ENCODE data around the gene PELI1. TPM values are rescaled to one million over a fixed set of nuclear protein-coding genes. Genes with fewer than 3 reads are reported as not detected.
A peak's percentile ranks its signal among the peaks of the same experiment; 100 is the strongest.

The PELI1 gene, protein sequence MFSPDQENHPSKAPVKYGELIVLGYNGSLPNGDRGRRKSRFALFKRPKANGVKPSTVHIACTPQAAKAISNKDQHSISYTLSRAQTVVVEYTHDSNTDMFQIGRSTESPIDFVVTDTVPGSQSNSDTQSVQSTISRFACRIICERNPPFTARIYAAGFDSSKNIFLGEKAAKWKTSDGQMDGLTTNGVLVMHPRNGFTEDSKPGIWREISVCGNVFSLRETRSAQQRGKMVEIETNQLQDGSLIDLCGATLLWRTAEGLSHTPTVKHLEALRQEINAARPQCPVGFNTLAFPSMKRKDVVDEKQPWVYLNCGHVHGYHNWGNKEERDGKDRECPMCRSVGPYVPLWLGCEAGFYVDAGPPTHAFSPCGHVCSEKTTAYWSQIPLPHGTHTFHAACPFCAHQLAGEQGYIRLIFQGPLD
- total RNA-seq, result 53.5 TPM

DNA sequence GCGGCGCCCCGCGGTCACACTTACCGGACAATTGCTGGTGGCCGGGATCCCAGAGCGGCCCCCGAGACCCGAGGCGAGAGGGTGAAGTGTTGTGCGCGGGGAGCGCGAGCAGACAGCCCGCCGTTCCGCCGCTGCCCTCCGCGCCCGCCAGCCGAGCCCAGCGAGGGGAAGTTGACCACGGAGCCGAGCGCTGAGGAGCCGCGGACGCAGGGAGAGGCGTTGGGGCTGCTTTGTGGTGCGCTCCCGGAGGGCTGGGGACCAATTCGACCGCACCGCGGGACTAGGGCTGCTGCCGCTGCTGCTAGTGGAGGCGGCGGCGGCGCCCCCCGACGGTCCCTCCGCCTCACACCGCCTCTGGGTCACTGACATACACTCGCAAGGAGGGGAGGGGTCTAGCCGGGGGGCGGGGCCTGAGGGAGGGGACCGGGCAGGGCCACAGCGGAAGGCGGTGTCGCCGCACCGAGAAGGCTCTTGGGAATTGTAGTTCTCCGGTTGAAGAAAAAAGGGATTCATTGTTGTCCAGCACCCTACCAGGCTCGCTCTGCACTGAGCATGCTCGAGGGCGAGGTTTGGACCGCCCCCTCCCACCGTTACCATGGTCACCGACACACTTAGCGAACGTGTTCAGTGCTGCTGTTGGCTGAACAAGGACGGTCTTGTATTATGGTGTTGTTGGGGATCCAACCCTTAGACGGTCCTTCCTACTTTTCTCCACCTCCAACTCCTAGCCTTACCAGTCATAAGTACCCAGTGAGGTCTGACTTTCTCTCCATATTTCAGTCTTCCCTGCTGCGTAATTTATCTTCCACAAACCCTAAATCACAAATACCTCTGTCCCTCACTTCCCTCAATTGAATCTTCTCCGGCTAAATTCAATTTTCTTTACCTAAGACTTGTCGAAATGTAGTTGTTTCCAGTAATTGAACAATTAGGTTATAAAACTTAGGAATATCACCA lies at the start of gene PELI1:
Gene PELI1, minus strand, starts transcription at position 364 of the 957 bp plus-strand sequence. CDS start 36,110 bp downstream, outside the sequence.
- DNase-seq (ENCODE audit: low spot score), result peak; percentile 96

DNA sequence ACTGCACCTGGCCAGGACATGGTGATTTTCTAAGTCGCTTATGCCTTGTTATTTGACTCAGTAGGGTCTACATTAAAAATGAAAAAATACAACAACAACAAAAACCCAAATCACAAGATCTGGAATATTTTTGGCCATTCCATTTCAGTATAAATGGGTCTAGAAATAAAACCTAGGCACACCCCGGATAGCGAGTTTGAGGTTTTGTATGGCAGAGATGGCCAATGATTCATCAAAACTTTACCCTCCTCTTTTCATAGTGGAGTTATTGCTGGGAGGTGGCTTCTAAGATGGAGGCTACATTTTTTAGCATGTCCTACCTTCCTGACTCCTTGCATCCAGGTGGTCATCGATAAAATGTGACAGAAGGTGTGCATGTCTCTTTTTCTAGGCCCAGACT lies 49.3 kb upstream of the PELI1 start:
- no peak for DNase-seq (ENCODE audit: low spot score)

DNA sequence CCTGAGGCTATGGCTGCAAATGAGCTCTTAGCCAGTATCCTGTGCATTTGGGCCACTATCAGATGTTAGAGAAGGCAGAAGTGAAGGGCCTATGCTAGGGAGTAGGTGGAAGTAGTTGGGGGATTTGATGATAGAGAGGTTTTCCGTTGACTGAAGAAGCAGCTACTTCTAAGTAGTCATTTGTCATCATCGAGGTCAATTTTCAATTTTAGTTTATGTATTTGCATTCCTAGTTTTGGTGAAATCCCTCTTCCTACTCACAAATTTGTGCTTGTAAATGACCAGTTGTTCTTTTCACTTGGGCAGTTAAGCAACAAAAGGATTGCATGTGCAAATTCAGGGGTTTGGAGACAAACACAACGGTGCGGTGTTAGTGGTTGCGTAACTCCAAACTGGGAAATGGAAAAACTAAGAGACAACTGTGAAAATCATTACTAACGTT lies 48.5 kb upstream of the PELI1 start:
- no peak for DNase-seq (ENCODE audit: low spot score)

DNA sequence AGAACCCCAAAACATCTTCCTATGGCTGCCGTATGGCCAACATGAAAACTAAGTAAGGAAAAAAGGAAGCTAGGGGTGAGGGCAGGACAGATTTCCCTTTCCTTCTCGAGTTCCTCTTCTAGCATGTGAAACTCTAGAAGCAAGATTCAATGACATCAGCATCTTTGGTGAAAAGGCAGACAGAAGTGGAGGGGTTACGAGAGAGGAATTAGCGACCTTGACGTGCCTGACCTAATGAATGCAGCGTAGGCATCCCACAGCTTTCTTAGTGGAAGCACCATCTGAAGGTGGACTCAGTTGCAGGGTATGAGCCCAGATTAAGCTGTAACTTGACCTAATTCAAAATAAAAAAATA lies 47.9 kb upstream of the PELI1 start:
- no peak for DNase-seq (ENCODE audit: low spot score)

DNA sequence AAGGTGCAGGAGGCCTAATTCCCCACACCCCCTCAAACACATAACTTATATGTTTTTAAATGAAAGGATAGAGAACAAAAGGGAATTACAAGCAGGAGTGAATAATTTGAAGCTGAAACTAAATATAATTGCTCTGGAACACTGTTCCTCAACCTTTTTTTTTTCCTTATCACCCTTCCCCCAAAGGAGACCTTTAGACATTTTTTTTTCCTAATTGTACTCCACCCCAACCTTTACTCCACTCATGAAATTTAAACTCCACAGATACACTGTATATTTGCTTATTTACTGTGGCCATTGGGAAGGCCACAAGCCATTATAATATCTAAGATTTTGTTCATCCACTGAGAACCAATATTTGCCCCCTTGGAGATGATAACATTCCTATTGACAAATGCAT lies 45.4 kb upstream of the PELI1 start:
- DNase-seq (ENCODE audit: low spot score), result no peak

DNA sequence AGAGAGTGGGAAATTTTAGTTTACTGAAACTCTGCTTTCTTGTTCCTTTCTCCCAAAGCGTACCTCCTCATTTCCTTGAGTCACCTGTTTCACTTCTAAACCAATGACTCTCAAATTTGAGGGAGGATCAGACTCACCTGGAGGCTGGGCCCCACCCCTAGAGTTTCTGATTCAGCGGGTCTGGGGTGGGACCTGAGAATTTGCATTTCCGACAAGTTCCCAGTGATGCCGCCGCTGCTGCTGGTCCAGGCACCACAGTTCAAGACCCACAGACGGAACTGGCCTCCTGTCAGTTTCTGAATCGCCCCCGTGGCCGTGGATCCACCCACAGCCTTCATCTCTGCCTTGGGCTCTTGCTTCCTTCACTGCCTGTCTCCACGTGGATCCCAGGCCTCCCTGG lies 44.9 kb upstream of the PELI1 start:
- DNase-seq (ENCODE audit: low spot score), result no peak

DNA sequence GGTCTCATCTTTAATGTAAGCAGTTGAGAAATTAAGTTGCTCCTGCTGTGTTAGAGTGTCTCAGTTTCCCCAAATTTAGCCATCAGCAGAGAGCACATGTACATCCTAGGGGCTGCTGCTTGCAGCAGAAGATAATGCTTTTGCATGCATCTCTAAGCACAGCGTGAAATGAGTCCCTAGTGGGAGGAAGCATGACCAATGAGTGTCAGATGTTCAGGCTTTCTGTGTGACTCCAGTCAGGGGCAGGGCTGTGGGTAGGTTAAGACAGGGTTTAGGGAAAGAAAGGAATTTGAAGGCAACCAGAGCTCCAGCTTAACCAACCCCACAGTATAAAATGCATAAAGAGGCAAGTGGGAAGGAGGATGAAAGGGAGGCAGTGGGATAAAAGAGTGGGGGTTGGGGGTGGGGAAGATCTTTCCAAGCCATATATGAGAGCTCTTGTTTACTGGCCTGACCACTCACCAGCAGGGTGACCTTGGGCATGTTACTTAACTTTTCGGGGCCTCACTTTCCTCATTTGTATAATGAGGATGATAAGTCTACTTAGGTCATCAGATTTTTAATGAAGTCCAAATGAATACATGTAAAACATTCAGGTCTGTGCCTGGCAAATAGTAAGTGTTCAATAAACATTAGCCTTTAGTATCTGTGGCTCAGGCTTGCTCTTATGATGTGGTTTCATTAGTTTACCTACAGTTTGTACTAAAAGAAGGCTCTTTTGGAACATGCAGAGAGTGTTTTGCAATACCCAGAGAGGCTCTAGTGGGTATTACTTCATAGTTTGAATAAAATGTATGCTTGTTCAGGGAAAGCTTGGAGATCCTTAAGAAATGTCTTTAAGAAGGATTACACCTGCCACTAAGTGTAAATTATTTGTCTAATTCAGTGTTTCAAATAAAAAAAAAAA lies 42.7 kb upstream of the PELI1 start:
- DNase-seq (ENCODE audit: low spot score), result no peak

DNA sequence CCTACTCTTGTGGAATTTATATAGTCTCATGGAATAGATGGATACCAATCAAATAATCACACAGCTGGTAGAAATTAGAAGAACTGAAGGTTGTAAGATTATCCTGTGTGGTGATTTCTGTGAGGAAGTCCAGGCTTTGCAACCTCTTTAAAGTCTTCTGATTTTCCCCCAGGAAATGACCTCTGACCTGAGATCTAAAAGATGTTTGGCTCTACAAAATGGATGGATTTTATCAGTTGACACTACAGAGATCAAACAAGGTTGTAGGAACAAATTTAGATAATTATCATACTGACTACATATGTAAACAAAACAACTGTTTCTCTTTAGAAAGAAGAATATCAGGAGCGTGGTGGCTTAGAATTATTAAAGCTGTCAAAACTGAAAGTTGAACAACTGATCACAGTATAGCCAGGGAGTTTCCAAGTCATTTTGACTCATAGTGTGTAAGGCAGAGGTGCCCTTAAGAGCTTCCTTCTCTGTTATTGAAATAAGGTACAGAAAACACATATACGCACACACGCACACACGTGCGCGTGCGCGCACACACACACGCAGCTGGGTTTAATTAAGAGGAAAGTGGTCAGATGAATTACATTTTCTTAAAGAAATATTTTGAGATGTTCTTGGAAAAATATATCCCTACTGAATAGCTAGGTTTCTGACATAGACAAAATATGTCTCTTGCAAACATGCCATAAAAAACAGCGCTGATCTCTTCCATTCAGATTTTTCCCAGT lies 35.5 kb upstream of the PELI1 start:
- no peak for DNase-seq (ENCODE audit: low spot score)

DNA sequence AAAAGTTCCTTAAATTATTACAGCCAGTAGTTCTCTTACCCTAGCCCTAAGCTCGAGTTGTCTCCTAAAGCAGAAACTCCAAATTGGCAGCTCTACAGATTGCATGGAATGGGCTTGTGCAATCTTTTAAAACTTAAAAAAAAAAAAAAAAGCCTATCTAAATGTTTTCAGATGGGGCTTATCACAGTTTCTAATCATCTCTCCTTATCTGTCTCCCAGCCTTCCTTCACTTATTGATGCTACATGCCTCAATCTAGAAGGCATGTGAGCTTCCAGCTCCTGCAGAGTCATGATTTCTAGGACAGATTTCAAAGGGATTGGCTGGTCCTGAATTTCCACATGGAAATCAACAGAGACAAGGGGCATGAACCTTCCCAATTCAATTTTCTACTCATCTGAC lies 33.1 kb upstream of the PELI1 start:
- no peak for DNase-seq (ENCODE audit: low spot score)

DNA sequence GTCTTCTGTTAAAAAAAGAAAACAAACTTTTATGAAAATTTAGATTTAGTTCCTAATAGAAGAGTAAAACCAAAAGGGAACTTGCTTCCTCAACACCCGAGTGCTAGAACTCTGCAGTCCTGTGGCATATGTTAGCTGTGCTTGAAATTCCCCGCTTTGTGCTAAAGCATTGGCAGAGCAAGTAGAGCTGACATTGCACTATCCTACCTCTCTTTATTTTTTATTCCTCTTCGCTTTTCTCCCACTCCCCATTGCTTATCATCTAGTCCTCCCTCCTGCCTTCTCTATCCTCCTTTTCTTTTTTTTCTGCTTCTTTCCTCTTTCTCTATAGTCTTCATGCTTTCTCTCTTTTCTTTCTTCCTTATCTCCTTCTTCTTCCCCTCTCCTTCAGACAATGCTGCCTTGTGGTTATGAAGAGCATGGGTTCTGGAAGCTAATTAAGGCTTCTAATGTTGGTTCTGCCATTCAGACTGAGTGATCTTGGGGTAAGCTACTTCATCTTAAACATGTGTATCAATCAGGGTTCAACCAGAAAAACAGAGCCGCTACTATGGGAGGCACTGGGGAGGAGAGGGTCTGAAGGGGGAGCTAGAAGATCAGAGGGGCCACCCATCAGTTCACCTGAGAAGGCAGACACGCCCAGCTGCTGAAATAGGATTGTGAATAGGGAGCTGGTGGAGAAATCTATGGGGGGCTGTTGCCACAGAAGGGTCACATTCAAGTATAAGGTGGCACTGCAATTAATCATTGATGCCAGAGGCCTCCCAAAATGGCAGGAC lies 31.4 kb upstream of the PELI1 start:
- DNase-seq (ENCODE audit: low spot score), result no peak

DNA sequence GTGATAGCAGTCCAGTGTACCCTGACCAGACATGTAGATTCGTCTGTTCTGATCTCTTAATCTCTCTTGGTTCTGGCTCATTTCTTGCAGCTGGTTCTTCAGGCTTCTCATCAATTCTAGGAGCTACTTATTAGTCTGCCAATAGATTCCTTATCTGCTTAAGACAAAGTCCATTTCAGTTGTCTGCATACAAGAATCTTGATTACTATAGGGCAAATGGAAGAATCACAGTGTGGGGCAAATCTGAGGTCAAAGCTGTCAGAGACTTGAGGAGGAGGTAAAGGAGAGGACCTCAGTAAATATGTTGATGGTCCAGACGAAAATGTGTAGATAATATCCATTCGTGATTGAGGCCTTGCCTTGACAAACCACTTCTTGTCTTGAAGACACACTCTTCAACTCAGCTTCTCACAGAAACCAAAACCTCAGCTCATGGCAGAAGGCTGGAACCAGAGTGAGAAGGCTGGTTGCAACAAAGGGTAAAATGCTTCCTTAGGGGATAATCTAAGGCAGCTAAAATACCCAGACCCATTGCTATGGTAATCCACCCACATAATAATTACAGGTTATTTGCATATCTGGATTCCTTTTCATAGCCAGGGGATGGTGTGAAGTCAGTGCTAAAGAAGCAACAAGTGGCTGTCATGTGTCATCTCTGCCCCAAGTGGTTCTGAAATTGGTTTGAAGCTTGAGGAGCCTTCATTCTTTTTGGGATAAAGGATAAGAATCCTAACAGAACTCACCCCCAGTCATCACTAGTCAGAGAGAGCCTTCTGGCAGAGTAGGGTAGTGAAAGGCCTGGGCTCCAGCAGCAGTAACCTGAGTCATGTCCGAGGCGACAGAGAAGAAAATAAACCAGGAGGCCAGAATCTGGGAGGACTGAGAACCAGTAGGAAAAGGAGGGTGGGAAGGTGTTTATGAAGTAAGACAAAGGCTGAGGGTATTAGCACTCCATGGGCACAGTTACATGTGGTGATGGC lies 29.2 kb upstream of the PELI1 start:
- no peak for DNase-seq (ENCODE audit: low spot score)

DNA sequence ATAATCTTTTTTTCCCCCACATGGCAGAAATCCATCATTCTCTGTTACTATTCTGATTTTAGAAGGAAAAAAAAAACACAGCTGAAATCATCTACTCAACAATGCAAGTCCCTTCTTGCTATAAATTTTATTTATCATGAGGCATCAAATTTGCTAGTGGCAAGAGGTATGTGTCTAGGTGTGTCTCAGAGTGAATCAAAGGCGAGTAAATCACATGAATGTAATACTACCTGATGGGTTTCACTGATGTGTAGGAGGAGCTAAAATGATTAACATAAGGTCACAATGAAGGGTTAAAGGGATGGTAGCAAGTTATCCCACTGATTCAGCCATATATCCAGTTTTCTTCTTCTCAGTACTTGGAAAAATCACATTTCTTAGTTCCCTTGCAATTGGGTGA lies 24.5 kb upstream of the PELI1 start:
- DNase-seq (ENCODE audit: low spot score), result no peak

DNA sequence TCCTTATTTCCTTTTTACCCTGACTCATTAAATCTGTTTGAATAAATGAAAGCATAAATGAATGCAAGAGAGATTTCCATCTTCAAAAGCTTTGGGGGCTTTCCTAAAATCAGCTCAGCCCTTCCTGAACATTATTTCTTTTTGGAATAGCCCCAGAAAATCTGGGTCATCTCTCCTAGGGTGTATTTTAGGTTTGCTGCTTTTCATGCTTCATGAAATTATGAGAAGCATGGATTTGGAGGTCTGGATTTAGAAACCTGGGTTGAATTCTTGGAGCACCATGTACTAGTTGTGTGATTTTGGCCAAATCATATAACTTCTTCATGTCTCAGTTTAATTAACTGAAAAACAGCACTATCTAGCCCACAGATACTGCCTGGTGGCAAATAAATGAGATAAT lies 24.0 kb upstream of the PELI1 start:
- no peak for DNase-seq (ENCODE audit: low spot score)

DNA sequence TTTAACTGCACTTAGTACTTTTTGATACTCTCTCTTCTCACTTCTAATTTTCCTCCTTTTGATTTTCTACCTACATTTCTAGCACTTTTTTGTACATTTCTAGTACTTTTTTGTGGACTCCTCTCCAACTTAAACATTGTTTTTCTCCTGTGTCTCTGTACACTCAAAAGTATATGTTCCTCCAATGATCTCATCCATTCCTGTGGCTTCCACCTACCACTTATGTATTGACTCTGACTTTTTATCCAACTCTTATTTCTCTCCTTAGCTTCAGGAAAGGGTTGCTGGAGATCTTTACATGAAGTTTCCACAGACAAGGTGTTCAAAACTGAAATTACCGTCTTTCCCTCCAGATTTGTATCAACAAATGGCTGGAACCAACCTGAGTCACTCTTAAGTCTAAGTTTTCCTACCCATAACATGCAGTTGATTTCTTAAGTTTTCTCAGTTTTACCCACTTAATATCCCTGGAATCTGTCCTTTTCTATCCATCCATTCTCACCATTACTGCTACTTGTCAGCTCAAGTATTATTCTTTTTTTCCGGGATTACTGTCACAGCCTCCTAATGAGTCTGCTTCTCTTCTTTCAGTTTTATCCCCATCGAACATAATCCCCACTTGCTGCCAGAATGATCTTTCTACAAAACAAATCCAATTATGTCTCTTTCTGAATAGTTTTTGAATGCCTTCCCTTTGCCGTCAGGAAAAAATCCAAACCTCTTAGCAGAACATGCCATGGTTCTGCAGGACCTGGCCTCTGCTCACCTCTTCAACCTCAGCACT lies 22.6 kb upstream of the PELI1 start:
- DNase-seq (ENCODE audit: low spot score), result no peak

DNA sequence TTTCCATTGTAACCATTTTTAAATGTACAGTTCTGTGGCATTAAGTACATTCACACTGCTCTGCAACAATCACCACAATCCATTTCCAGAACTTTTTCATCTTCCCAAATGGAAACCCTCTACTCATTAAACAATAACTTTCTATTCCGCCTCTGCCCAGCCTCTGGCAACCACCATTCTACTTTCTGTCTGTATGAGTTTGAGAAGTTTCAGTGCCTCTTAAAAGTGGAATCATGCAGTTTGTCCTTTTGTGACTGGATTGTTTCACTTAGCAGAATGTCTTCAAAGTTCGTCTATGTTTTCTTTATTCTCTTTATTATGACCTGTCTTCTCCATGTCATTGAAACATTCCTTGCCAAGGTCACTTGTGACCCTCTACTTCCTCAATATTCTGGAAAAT lies 22.0 kb upstream of the PELI1 start:
- no peak for DNase-seq (ENCODE audit: low spot score)

DNA sequence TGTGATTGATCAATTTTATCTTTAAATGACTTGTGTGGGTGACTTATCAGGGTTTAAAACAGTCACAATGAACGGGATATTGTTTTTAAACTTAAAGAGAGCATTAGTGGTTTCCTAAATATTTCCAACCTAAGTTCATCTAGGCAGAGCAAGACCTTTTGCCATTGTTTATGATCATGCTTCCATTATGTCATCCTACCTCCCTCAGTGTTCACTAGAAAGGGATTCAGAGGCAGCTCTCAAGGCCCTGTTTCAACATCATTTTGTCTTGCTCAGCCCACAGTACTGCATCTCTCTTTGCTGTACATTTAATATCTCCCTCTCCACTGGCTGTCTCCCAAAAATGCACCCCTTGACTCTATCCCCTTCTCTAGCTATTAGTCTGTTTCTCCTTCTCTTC lies 21.5 kb upstream of the PELI1 start:
- DNase-seq (ENCODE audit: low spot score), result no peak

DNA sequence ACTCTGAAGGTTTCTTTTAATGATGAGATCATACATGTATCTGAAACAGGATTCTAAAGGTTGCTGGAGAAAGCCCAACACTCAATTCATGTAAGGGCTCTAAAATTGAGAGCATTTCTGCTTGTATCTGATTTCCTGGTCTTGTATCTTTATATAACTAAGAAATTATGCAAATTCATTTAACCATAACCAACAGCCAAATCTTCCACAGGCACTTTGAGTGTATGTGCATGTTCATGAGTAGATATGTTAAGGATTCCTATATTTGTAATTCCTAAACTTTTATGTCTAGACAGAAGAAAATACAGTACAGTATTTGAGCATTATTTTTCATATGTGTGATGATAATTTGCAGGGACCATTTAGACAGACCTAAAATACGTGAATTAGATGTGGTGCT lies 20.4 kb upstream of the PELI1 start:
- no peak for DNase-seq (ENCODE audit: low spot score)

DNA sequence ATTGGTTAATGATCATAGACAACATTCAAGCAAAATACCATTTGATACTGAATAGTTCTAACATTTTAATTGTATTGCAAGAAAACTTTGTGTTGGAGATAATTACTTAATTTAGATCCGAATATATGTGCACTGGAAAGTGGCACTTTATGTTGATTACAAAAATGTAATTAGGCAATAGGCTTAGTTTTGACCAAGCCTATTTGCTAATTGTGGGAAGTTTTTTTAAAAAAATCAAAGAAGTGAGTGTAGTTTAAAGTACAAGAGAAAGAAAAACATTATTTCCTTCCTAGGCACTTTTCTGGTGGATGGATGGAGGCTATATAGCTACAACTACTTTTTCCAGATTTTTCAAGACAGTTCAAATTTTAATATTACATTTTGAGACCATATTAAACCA lies 18.3 kb upstream of the PELI1 start:
- DNase-seq (ENCODE audit: low spot score), result no peak

Measured in mucosa of gallbladder (tissue), 1 donor.